GM10248 (cell line): ENCODE data around the gene ANKH.

Experiments
- CTCF ChIA-PET: fragments of 300-600 bp; sonication (Branson Sonifier 250); formaldehyde crosslinking; extraction: SDS; loops from one replicate; lab custom pipeline; 2021; ENCODE audit warnings: antibody characterized with exemption; lab: Yijun Ruan, JAX
- POLR2A ChIA-PET: fragments of 350-650 bp; sonication (Branson Sonifier 250); formaldehyde crosslinking; extraction: SDS; loops from one replicate; lab custom pipeline; 2020; ENCODE audit warnings: antibody characterized with exemption; lab: Yijun Ruan, JAX
- DNase-seq: peaks from one replicate; pipeline ENCODE4 v3.0.0; 2012; ENCODE audit errors: extremely low spot score
- CTCF ChIP-seq: IDR thresholded peaks from 2 replicates; pipeline ENCODE4 v1.5.1; 2012; ENCODE audit warnings: mild to moderate bottlenecking, low read depth; ENCODE audit errors: extremely low read depth, missing control alignments, control extremely low read depth

The ANKH gene

GRCh38 chr5:14767735-14768507 is 103.7 kb downstream of the ANKH start:
- TF ChIP-seq CTCF: no peak

GRCh38 chr5:14767053-14767452 is 104.5 kb downstream of the ANKH start:
- ChIA-PET POLR2A (interaction anchor here (0.7 kb wide), 1 partner anchor 103 kb away, joined by 3 read pairs; no protein-coding TSS in a partner anchor), CTCF (interaction anchor here (1.1 to 3.1 kb wide), 4 partner anchors 8 to 40 kb away, joined by 3 to 14 read pairs (median 4); no protein-coding TSS in a partner anchor)
- DNase-seq: no peak
- no peak for TF ChIP-seq CTCF

More at GRCh38 chr5:14767735-14768507, 103.7 kb downstream of the ANKH start:
- DNase-seq: no peak
- CTCF ChIA-PET: interaction anchor here (1.1 to 3.1 kb wide), 4 partner anchors 9 to 36 kb away, joined by 3 to 14 read pairs (median 4); no protein-coding TSS in a partner anchor
- POLR2A ChIA-PET: interaction anchor here (0.7 kb wide), 1 partner anchor 102 kb away, joined by 3 read pairs; no protein-coding TSS in a partner anchor

- CTCF ChIA-PET: interaction anchor here (1.1 to 1.9 kb wide), 3 partner anchors 10 to 40 kb away, joined by 3 to 5 read pairs (median 4); no protein-coding TSS in a partner anchor
- TF ChIP-seq CTCF: no peak
- DNase-seq: no peak
- POLR2A ChIA-PET: no interaction called here
These were observed 105.0 kb downstream of the ANKH start for GRCh38 chr5:14766584-14766983.

- TF ChIP-seq CTCF: no peak
- CTCF ChIA-PET: interaction anchor here (1.2 to 1.5 kb wide), 3 partner anchors 13 to 56 kb away, joined by 3 to 4 read pairs (median 3); no protein-coding TSS in a partner anchor
- POLR2A ChIA-PET: no interaction called here
These were observed 106.0 kb downstream of the ANKH start for GRCh38 chr5:14765587-14765986.

GRCh38 chr5:14762549-14763216 is 108.9 kb downstream of the ANKH start:
- ChIA-PET CTCF (interaction anchor here (0.8 to 2.1 kb wide), 10 partner anchors 8 to 241 kb away, joined by 3 to 8 read pairs (median 4); no protein-coding TSS in a partner anchor), POLR2A (interaction anchor here (0.6 kb wide), 1 partner anchor 18 kb away, joined by 5 read pairs; no protein-coding TSS in a partner anchor)
- TF ChIP-seq CTCF: no peak
- DNase-seq: no peak

More at GRCh38 chr5:14765587-14765986, 106.0 kb downstream of the ANKH start:
- DNase-seq: no peak

- POLR2A ChIA-PET: no interaction called here
- no peak for TF ChIP-seq CTCF
- DNase-seq: no peak
These were observed 111.0 kb downstream of the ANKH start for GRCh38 chr5:14760548-14761002.

More at GRCh38 chr5:14760548-14761002, 111.0 kb downstream of the ANKH start:
- CTCF ChIA-PET: interaction anchor here (1.4 to 3.5 kb wide), 3 partner anchors 8 to 33 kb away, joined by 4 to 14 read pairs (median 7); no protein-coding TSS in a partner anchor
